GM12873 (cell line): ENCODE results near the gene PTK6.

Source experiments
- TF ChIP-seq, protein P1 (sequence below): IDR thresholded peaks from 2 replicates; pipeline ENCODE4 v1.5.1; 2012; ENCODE audit warnings: low read depth, mild to moderate bottlenecking, moderate library complexity, low read length, control low read depth; ENCODE audit not compliant: insufficient read depth; ENCODE audit errors: missing control alignments

The PTK6 gene

DNA sequence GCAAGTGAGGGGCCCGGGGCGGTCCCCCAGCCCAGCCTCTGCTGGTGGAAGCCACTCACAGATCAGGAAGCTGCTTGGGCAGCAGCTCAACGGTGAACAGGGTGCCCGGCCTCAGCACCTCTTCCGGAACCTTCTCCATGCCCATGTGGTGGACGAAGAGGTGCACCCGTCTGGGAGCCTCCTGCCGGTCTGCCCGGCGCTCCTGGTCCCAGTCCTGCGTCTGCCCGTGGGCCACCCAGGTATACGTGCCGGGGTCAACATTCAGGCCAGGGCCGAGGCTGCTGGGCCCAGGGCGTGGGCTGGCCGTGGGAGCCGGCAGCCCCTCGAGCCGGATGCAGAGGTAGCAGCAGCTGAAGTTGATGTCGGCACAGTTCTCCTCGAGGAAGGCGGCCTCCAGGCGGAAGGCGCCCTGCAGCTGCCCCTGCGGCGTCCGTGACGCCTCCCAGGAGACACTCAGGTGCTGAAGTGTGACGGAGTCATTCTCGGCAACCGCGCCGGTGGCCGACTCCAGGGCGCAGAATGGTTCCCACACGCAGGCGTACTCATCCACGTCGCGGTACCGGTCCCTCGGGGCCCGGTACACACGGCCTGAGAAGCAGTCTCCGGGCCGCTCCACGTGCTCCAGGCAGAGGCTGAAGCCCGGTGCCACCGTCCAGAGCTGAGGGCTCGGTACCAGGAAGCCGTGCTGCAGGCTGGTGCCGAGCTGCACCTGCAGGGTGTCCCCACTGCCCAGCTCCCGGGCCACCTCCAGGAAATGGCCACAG lies 25.5 kb upstream of the PTK6 start:
- TF ChIP-seq, protein P1, sequence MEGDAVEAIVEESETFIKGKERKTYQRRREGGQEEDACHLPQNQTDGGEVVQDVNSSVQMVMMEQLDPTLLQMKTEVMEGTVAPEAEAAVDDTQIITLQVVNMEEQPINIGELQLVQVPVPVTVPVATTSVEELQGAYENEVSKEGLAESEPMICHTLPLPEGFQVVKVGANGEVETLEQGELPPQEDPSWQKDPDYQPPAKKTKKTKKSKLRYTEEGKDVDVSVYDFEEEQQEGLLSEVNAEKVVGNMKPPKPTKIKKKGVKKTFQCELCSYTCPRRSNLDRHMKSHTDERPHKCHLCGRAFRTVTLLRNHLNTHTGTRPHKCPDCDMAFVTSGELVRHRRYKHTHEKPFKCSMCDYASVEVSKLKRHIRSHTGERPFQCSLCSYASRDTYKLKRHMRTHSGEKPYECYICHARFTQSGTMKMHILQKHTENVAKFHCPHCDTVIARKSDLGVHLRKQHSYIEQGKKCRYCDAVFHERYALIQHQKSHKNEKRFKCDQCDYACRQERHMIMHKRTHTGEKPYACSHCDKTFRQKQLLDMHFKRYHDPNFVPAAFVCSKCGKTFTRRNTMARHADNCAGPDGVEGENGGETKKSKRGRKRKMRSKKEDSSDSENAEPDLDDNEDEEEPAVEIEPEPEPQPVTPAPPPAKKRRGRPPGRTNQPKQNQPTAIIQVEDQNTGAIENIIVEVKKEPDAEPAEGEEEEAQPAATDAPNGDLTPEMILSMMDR: no peak

DNA sequence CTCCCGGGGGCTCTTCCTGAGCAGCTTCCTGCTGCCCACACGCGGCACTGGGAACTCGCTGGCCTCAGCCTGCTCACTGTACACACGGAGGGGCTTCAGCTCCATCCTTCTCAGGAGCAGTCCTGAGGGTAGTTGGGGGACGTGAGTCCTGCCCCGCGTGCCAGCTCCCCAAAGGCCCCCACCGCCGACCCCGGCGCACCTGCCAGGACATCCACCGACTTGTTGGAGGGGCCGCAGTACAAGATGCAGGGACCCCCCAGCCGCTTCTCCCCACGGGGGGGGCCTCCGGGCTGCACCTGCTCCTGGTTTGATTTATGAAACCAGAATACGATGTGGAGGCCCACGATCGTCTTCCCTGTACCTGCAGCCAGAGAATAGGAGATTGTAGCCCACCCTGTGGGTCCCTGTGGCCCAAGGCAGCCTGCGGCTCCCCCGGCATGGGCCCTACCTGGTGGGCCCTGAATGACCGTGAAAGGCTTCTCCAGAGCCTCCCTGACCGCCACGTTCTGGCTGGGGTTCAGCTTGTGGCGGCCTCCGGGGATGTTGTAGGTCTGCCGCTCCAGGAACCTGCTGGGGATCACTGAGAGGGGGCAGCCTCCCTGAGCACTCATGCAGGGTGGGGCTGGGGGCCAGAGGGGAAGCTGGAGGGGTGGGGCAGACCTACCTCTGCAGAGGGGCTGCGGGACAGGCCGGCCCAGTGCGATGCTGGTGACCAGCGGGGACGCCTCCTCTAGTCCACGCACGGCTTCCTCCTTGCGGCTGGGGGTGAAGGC lies 24.6 kb upstream of the PTK6 start:
- TF ChIP-seq, protein P1: no peak

DNA sequence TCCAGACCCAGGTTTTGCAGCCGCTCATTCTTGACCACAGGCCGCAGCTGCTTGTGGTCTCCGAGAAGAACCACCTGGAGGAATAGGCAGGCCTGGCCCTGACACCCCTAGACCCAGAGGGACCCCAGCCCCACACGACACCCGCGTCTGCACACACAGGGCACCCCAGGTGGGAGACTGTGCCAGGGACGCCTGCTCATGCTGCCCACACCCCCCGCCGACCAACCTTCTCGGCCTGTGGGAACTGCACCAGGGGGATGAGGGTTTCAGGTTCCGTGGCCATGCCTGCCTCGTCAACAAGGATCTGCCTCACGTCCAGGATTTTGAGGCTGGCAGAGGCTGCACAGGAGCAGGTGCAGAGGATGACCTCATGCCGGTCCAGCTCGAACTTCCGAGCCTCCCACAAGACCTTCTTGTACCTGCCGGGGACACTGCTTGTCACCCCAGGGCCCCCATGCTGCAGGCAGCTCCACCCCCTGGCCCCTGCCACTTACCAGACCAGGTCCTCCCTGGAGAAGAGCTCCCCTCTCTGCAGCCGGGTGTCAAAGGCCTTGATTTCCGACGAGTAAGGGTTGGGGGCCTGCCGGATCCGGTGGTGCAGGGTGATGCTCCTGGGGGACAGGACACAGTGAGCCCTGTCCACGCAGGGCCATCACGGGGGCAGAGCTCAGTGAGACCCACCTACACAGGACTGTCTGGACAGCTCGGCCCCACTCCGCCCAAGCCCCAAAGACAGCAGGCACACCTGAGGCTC lies 23.9 kb upstream of the PTK6 start:
- TF ChIP-seq, protein P1: no peak

DNA sequence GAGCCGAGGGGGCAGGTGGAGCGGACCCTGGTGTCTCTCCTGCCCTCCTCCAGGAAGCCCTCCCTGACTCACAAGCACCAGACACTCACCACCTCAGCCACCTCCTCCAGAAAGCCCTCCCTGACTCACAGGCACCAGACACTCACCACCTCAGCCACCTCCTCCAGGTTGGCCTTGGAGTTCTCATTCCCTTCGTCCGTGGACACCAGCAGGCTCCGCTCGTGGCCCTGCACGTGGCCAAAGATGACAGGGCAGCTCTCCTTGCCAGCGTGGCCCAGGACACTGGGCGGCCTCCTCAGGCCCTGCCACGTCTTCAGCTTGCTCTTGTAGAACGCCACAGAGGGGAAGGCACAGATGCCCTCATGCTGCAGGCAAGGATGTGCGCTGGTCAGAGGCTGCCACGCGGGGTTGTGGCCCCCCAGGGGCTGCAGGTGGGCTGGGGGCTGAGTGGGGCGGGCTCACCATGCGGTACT lies 23.2 kb upstream of the PTK6 start:
- TF ChIP-seq, protein P1: no peak

DNA sequence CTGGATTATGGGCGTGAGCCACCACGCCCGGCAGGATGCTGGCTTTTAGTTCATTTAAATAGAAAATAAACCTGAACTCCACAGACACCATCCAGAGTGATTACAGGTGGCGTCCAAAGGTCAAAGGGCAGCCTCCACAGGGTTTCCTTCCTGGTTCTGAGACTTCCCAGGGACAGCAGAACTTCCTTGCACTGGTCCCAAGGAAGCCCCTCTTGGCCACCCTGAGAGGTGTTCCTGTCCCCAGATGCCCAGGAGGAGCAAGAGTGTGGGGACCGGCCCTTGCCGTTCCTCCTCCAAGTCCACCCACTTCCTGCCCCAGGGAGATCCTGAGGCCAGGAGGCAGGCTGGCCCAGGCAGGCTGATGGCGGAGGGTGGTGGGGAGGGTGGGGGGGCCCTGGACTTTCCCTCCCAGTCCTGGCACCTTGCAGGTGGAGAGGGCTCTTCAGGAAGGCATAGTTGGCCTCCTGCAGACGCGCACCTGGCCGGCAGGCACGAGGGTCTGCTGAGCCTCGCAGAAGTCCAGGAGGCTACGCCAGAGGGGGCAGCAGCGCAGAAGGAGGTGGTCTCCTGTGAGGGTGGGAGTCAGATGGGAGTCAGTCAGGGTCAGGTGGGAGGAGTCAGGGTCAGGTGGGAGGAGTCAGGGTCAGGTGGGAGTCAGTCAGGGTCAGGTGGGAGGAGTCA lies 21.8 kb upstream of the PTK6 start:
- TF ChIP-seq, protein P1: no peak

DNA sequence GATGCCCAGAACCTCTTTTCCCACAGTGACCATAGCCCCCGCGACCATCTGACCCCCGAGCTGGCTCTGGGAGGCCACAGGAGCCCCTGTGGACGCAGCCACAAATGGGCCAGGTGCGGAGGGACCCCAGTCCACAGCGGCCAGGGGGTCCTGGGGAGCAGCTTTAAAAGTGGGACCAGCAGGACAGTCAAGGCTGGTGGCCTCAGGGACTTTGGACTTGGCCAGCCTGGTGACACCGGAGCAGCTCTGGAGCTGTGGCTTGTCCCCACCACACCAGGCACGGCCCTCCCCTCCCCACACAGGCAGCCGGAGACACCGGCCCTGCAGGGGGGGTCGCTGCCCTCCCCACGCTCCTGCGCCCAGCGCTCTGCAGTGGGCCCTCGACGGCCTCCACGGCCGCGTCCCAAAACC lies 20.3 kb upstream of the PTK6 start:
- TF ChIP-seq, protein P1: no peak
